GM21825 (cell line): ENCODE results near the gene RNU6-9.
"Not testable (repeated sequence)": the region's sequence is repeated elsewhere in the genome, so short reads cannot be mapped to it uniquely, and the experiment has no call there.

ENCODE experiments used
- ATAC-seq: cut with Tn5 transposase; IDR thresholded peaks from one replicate; pipeline ENCODE4 v1.9.1; 2021; ENCODE audit warnings: mild to moderate bottlenecking, moderate library complexity; ENCODE audit not compliant: unreplicated experiment

Gene RNU6-9

DNA sequence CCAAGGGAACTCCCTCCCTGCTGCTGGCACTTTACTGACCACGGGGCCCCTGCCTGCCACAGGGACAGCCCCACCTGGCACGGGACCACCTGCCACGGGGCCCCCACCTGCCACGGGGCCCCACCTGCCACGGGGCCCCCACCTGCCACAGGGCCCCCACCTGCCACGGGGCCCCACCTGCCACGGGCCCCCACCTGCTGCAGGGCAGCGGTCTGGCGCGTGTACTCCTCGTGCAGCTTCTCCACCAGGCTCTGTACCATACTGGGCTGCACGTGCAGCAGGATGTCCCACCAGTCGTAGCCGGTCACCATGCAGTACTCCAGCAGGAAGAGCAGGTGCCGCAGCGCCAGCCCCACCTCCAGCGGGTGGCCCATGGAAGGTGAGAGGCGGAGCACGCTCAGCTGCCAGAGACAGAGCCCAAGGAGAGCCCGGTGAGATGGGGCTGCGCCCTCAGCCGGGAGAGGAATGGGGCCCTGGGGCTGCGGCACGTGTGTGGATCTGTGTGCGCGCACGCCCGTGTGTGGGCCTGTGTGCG lies 16.4 kb upstream of the RNU6-9 start:
- ATAC-seq: no peak

DNA sequence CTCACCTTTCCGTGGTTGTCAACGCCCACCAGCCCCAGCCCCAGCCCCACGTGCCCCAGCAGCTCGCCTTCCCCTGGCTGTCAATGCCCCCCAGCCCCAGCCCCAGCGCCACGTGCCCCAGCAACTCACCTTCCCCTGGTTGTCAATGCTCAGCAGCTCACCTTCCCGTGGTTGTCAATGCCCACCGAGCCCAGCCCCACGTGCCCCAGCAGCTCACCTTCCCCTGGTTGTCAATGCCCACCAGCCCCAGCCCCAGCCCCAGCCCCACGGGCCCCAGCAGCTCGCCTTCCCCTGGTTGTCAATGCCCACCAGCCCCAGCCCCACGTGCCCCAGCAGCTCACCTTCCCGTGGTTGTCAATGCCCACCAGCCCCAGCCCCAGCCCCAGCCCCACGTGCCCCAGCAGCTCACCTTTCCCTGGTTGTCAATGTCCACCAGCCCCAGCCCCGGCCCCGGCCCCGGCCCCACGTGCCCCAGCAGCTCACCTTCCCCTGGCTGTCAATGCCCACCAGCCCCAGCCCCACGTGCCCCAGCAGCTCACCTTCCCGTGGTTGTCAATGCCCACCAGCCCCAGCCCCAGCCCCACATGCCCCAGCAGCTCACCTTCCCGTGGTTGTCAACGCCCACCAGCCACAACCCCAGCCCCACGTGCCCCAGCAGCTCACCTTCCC lies 15.2 kb upstream of the RNU6-9 start:
- ATAC-seq: not testable (repeated sequence)

DNA sequence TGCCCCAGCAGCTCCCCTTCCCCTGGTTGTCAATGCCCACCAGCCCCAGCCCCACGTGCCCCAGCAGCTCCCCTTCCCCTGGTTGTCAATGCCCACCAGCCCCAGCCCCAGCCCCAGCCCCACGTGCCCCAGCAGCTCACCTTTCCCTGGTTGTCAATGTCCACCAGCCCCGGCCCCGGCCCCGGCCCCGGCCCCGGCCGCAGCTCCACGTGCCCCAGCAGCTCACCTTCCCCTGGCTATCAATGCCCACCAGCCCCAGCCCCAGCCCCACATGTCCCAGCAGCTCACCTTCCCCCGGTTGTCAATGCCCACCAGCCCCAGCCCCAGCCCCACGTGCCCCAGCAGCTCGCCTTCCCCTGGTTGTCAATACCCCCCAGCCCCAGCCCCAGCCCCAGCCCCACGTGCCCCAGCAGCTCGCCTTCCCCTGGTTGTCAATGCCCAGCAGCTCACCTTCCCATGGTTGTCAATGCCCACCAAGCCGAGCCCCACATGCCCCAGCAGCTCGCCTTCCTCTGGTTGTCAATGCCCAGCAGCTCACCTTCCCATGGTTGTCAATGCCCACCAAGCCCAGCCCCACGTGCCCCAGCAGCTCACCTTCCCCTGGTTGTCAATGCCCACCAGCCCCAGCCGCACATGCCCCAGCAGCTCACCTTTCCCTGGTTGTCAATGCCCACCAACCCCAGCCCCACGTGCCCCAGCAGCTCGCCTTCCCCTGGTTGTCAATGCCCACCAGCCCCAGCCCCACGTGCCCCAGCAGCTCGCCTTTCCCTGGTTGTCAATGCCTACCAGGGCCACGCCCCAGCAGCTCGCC lies 14.3 kb upstream of the RNU6-9 start:
- not testable (repeated sequence) for ATAC-seq

DNA sequence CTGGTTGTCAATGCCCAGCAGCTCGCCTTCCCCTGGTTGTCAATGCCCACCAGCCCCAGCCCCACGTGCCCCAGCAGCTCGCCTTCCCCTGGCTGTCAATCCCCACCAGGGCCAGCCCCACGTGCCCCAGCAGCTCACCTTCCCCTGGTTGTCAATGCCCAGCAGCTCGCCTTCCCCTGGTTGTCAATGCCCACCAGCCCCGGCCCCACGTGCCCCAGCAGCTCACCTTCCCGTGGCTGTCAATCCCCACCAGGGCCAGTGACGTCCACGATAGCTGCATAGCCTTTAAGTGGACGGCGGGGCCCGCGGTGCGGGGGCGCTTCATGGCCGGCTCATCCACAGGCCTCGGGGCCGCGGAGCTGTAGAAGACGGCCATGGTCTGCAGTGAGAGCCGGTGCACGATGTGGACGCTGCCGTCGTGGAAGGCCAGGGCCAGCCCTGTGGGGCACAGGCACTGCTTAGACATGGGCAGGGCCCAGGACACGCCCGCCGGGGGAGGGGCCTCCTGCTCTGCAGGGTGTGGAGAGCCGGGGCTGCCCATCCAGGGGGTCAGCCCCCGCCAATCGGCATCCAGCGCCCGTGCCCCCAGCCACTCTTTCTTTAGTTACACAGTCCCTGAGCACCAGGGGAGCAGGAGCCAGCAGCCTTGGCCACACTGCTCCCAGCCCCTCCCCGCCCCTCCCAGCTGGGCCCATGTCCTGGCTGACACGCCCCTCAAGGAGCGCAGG lies 13.4 kb upstream of the RNU6-9 start:
- ATAC-seq: no peak

DNA sequence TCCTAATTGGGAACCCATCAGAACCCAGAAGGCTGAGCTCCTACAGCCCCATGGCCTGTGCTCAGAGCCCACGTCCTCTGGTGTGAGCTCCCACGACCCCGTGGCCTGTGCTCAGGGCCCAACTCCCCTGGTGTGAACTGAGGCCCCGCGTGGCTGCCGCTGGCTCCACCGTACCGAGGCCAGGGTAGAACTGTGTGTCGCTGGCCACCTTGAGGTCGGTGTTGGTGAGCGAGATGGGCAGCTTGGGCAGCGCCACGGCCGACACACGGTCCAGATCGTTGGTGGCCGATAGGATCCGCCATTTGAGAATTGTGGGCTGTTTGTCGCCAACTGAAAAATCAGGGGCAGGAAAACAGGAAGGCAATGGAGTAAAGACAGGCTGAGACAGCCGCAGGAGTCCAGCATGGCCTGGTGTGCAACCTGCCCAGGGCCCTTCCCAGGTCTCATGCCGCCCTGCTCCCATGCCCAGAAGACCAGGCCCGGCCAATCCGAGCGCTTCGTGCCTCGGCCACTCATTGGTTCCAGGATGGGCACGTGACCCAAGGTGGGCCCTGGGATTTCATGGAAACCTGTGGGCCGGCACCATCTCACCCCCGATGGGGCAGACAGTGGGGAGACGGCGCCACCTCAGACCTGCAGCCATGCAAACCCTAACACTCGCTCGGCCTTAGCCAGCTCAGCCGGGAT lies 11.8 kb upstream of the RNU6-9 start:
- ATAC-seq: no peak

DNA sequence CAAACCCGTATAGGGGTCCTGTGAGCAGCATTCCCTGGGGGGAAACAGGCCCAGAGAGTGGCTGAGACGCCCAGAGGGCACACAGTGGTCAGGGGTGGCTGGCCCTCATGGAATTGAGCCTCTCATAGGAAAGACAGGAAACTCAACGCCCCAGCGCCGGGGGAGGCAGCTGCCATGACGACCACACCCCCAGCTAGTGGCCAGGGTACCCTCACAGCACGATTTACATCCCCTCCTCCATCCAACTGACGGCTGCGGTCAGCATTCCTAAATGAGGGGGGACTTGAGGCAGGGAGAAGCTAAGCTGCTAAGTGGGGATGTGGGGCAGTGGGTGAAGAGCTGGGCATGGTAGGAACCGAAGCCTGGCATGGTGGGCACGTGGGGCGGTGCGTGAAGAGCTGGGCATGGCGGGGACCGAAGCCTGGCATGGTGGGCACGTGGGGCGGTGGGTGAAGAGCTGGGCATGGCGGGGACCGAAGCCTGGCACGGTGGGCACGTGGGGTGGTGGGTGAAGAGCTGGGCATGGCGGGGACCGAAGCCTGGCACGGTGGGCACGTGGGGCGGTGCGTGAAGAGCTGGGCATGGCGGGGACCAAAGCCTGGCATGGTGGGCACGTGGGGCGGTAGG lies 10.3 kb upstream of the RNU6-9 start:
- no peak for ATAC-seq

DNA sequence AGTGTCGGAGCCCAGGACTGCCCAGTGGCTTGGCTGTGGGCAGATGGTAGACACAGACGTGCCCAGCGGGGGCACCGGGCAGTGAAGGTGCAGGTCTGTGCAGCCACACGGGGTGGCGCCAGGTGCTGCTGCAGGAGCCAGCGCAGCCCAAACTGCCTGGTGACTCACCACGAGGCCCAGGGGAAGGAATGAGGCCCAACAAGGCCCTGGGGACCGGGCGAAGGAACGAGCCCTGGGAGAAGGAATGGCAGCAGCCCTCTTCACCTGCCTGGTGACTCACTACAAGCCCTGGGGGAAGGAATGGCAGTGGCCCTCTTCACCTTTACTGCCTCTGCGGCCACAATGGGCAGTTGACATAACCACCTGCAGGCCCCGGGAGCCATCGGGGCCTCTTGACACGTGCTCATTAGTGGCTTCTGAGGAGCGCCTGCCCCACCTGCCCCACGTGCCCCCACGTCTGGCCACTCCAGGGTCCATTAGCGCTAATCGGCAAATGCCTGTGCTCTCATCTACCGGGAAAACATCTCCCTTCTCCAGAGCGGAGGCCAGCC lies 9.5 kb upstream of the RNU6-9 start:
- no peak for ATAC-seq

DNA sequence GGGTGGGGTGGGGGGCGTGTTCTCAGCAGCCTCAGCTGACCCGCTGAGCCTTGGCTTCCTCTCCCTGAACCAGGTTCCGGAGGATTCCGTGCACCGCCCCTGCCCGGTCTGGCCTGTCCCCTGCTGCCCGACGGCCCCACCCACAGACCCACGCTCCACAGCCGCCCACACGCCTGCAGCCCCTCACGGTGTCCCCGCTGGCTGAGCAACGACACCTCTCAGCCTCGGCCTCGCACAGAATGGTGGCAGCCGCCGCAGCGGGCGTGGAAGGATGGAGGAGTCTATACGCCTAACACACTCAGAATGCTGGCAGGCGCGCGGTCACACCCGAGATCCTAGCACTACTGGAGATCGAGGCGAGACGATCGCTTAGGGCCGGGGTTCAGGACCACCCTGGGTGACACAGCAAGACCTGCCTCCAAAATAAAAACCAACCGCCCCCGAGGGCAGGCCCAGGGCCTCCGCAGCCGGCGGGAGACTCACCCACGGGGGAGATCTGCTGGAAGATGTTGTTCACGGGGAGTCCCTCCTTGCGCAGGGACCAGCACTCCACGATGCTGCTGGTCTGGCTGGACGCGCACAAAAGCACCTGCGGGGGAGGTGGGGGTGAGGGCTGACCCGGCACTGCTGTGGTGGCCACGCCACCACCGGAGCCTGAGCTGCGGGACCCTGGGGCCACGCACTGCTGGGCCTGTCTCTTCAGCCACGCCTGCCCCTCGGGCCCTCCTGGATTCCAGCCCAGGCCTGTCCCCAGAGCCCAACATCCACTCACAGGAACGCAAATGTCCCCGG lies 8.7 kb upstream of the RNU6-9 start:
- no peak for ATAC-seq

DNA sequence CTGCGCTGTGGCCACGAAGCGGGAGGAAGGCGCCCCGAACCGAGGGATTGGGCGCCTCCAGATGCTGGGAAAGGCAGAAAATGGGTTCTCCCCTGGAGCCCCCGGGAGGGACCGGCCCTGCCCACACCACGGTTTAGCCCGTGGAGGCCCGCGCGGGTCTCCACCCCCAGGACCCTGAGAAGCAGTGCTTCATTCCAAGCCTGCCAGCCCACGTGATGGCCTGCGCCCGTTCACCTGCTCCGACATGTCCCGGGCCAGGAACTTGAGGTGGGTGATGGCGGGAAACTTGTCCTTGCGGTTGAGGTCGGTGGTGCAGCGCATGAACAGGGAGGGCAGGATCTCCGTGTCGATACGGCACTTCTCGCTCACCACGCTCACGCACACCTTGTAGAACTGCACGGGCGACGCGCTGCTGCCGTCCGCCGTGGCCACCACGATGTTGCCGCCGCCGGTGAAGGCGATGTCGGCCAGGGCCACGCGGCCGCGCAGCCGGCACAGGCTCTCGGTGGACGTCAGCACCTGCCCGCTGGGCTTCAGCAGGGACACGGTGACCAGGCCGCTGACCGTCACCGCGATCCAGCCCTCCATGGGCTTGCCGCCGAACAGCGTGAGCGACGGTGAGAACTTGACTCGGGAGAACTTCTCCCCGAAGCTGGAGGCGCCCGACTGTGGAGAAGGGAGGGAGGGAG lies 7.6 kb upstream of the RNU6-9 start:
- no peak for ATAC-seq

DNA sequence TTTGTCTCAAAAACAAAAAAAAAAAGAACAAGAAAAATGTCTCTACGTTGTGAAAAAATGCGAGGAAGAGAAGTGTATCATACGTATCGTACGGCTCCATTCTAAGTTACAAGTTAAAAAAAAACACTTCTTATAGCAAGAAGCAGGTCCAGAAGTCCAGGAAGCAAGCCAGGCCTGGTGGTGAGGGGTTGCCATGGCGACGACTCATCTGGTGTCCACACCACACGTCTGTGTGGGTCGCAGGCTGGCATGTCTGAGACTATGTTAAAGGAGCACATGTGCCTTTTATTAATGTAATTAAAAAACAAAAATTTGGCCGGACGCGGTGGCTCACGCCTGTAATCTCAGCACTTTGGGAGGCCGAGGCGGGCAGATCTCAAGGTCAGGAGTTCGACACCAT lies 6.2 kb upstream of the RNU6-9 start:
- ATAC-seq: no peak

DNA sequence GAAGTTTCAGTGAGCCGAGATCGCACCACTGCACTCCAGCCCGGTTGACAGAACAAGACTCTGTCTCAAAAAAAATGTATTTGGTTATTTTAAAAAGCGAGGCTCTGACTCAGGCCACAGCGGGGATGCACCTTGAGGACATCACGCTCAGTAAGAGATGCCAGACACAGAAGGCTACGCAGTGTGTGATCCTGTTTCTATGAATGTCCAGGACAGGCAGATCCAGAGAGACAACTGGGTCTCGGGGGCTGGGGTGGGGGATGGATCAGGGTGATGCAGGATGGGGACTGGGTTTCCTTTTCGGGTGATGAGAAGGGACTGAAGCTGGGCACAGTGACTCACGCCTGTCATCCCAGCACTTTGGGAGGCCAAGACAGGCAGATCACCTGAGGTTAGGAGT lies 5.7 kb upstream of the RNU6-9 start:
- ATAC-seq: no peak

DNA sequence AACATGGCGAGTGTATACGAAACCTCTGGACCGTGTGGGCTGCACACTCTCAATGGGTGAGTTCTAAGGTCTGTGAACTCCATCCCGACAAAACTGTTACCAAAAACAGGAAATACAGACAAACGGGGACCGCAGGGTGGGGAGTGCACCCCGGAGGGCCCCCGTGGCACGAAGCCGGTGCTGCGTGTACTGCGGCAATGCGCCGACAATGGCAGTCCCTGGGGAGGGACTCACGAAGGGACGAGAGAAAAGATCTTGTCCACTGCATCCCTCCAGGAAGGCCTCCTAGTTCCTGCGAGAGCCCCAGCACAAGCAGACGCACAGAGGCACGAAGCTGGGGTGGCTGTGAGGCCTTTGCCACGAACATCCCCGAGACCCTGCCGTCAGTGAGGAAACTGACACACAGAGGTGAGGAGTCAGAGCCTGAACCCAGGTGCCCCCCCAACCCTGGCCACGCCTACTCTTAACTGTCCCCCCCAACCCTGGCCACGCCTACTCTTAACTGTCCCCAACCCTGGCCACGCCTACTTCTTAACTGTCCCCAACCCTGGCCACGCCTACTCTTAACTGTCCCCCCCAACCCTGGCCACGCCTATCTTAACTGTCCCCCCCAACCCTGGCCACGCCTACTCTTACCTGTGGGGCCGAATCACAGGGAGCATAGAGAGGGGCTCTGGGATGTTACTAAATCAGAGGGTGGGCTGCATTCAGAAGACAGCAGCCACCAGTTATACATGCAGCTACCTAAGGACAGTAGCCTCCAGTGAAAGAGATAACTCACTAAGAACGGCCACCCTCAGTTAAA lies 4.5 kb upstream of the RNU6-9 start:
- ATAC-seq: no peak

DNA sequence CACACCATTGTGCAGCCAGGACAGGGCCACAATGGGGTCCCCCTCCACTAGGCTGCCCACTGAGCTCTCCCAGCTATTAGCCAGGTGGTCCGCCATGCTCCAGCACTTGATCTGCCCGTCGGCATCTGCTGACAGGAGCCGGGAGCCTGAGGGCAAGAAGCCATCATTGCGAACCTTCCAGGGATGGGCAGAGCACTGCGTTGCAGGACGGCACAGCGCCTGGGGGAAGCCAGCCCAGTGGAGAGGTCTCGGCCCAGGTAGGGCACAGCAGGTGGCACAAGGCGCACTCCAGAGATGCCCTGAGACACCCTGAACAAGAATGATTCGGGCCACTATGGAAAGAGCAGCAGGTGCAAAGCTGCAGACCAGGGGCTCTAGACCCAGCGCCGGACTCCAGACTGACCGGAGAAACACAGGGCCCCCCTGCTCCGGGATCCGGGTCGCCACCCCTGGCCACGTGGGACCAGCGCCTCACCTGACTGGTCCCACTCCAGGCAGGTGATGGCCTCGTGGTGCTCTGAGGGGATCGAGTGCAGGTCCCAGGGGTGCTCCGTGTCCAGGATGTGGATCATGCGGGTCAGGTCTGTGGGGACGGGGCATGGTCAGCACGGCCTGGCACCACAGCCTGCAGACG lies 3.5 kb upstream of the RNU6-9 start:
- no peak for ATAC-seq

DNA sequence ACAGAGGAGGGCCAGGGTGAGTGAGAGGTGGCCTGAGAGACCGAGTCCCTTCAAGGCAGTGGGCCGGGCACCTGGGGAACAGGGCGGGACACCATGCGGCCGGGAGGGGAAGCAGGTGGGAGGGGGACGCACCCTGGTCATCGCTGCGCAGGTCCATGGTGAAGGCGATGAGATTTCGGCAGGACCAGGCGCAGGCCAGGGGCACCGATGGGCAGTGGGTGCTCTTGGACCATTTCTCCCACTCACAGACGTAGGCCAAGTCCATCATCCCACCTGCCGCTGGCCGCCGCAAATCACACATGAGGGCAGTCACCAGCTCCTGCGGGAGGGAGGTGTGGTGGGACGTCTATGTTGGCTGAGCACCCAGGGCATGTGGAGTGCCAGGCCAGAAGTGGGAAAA lies 2.5 kb upstream of the RNU6-9 start:
- ATAC-seq: no peak

DNA sequence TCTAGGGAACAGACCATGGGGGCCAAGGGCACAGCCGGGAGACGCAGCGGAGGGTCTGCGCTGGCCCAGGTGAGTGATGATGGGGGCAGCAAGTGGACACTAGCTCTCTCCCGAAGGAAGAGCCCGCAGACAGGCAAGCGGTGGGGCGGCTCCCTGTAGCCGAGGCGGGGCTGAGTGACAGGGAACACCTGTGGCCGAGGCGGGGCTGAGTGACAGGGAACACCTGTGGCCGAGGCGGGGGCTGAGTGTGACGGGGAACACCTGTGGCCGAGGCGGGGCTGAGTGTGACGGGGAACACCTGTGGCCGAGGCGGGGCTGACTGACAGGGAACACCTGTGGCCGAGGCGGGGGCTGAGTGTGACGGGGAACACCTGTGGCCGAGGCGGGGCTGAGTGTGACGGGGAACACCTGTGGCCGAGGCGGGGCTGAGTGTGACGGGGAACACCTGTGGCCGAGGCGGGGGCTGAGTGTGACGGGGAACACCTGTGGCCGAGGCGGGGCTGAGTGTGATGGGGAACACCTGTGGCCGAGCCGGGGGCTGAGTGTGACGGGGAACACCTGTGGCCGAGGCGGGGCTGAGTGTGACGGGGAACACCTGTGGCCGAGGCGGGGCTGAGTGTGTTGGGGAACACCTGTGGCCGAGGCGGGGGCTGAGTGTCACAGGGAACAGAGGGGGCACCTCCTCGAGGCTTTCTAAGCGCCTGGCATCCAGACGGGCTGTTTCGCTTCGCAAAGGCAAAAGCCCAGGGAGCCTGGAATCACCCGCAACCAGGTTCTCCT lies 1.7 kb upstream of the RNU6-9 start:
- not testable (repeated sequence) for ATAC-seq

DNA sequence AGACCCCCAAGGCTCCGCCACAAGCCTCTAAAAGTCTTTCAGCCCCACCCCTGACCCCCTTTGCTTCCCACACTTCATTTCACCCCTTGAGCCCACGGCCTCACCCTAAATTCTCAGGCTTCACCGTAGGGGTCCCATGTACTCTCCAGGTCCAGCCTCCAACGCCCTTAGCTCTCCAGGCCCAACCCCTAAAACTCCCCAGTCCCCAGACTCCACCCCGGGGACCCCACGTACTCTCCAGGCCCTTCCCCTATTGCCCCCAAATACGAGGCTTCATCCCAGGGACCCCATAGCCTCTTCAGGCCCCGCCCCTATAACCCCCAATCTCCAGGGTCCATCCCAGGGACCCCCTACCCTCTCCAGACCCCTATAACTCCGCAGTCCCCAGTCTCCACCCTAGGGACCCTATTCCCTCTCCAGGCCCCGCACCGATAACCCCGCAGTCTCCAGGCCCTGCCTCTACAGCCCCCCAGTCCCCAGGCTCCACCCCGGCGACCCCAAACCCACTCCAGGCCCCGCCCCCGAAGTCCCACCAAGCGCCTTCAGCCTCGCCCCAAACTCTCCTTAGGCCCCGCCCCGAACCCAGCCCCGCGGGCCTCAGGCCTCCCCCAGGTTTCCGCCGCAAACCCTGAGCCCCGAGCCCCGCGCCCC lies 916 bp upstream of the RNU6-9 start:
- no peak for ATAC-seq
